Bronchial epithelial cell (primary cell): ENCODE results near the gene TRERF1. TPM values are rescaled to one million over a fixed set of nuclear protein-coding genes. Genes with fewer than 3 reads are reported as not detected.

Source experiments
- DNase-seq: peaks from one replicate; pipeline ENCODE4 v3.0.0-alpha.2; 2010; ENCODE audit warnings: low read depth
- FAIRE-seq: peaks from 2 replicates; lab custom pipeline; 2011; peaks lifted over from hg19 to GRCh38; lab: Jason Lieb, UNC
- H3K27me3 ChIP-seq: 2 replicates; pipeline ENCODE4 v1.5.1; 2011; ENCODE audit warnings: low read length; ENCODE audit not compliant: control insufficient read depth, insufficient read depth
- H3K36me3 ChIP-seq: 2 replicates; pipeline ENCODE4 v1.5.1; 2011; ENCODE audit warnings: low read length; ENCODE audit not compliant: control insufficient read depth, insufficient read depth
- H3K4me3 ChIP-seq: 2 replicates; pipeline ENCODE4 v1.5.1; 2011; ENCODE audit warnings: mild to moderate bottlenecking, low read depth, low read length, control low read depth
- CTCF ChIP-seq: IDR thresholded peaks from 2 replicates; pipeline ENCODE4 v1.5.1; 2011; ENCODE audit warnings: mild to moderate bottlenecking, moderate library complexity, low read length, control low read depth, inconsistent platforms; ENCODE audit not compliant: insufficient read depth, severe bottlenecking
- total RNA-seq: library from RNA; depleted of rRNA; stranded (reverse); fragments of >200 nt; gene quantifications from 2 replicates; pipeline ENCODE4 v1.2.1, GENCODE V29; 2014

TRERF1 gene
- total RNA-seq, 1 donor from 2014 or later = 1.8 TPM

GRCh38 chr6:42274898-42275297, 176.8 kb downstream of the TRERF1 start:
- FAIRE-seq = no peak
- no peak for DNase-seq
- no peak for TF ChIP-seq CTCF
- Histone ChIP-seq H3K27me3 (no peaks in the 10 kb centered on the region), H3K4me3 (no peak overlapping the region), H3K36me3 (no peaks in the 10 kb centered on the region)

- TF ChIP-seq CTCF = no peak
- FAIRE-seq = no peak
Measured at GRCh38 chr6:42271834-42272805, 179.6 kb downstream of the TRERF1 start.

GRCh38 chr6:42269974-42270510, 181.7 kb downstream of the TRERF1 start:
- H3K27me3 ChIP-seq = no peaks in the 10 kb centered on the region
- DNase-seq = no peak
- no peak for FAIRE-seq

More at GRCh38 chr6:42271834-42272805, 179.6 kb downstream of the TRERF1 start:
- peaks cover 6% of the 10 kb centered on the region for H3K36me3 ChIP-seq
- no peak overlapping the region for H3K4me3 ChIP-seq
- DNase-seq = no peak
- H3K27me3 ChIP-seq = no peaks in the 10 kb centered on the region

GRCh38 chr6:42269553-42269952, 182.2 kb downstream of the TRERF1 start:
- Histone ChIP-seq H3K27me3 (no peaks in the 10 kb centered on the region), H3K36me3 (peaks cover 7% of the 10 kb centered on the region), H3K4me3 (no peak overlapping the region)
- no peak for DNase-seq
- no peak for FAIRE-seq
- no peak for TF ChIP-seq CTCF

More at GRCh38 chr6:42269974-42270510, 181.7 kb downstream of the TRERF1 start:
- no peak overlapping the region for H3K4me3 ChIP-seq
- peaks cover 6% of the 10 kb centered on the region for H3K36me3 ChIP-seq
- TF ChIP-seq CTCF = no peak

GRCh38 chr6:42268835-42269204, 182.9 kb downstream of the TRERF1 start:
- H3K27me3 ChIP-seq = no peaks in the 10 kb centered on the region
- no peak for FAIRE-seq
- DNase-seq = no peak
- TF ChIP-seq CTCF = no peak
- no peak overlapping the region for H3K4me3 ChIP-seq
- peaks cover 9% of the 10 kb centered on the region for H3K36me3 ChIP-seq
